ENCODE results near the gene GATA6. TPM values are rescaled to one million over a fixed set of nuclear protein-coding genes. Genes with fewer than 3 reads are reported as not detected.

GATA6 gene
- total RNA-seq, 1 experiment from 2014 or later, result 3.3 TPM

DNA sequence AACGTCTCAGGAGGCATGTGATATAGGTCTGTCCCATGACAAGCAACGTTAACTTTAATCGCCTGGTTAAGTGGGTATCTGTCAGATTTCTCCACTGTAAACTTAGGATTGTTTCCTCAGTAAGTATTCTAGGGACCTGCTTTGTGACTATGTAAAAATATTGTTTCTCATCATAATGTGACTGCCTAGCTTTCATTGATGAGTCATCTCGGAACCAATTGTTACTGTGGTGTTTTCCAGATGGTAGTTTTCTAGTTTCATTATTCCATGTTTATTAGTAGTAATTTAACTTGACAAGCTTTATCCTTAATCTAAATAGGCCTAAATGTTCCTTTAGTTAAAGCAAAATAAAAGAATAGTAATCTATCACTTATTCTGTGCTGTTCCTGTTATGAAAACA is 28.2 kb upstream of the GATA6 start (continued):
- TF ChIP-seq RAD21 (IDR thresholded peaks at IDR 0.05; ENCODE audit: low read depth) (no peak), JUND (IDR thresholded peaks at IDR 0.05) (no peak), ZFX (IDR thresholded peaks at IDR 0.05) (no peak)

DNA sequence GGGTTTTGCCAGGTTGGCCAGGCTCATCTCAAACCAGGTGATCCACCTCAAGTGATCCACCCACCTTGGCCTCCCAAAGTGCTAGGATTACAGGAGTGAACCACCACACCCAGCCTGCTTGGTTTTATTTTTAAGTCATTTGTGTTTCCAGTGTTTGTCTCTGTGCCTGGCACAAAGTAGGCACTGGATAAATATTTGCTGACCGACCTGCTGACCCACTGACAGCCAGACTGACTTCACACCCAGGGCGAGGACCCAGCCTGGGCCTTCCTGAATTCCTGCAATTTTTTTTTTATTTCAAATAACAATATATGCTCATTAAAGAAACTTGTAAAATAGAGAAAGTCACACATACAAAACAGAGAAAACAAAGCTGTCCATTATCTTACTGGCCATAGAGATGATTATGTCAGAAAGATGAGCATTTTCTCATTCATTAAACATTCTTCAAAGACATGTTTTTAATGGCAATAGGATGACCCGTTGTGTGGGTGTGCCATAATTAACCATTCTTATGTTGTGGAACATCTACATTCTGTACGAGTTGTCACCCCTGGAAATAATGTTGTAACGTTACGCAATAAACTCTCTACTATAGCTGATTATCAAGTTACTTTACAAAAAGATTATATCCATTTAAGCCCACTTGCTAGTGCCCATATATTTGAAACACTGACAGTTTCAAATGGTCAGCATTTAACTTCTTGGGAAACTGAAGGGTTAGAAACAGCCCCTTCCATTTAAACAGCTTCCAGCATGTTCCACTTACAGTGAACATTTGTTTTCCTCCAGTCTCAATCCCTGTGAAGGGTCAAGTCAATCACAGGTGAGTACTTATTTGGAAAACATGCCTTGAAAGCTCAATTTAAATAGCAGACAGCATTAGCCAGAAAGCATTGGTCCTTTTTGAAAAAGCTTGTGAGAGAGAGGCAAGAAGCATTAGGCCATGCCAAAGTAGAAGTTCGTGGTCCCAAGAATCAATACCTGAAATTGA is 25.7 kb upstream of the GATA6 start:
- Histone ChIP-seq H3K4me2 (ENCODE audit: low read length) (no peak overlapping the region), H3K4me3 (replicated peaks in 1 of 2; ENCODE audit: low read depth in 1 of 2, low read length in 2 of 2) (no peak overlapping the region), H2AFZ (ENCODE audit: low read depth, low read length, poor library complexity, severe bottlenecking) (no peak overlapping the region), H3K79me2 (ENCODE audit: insufficient read depth, low read length) (no peaks in the 10 kb centered on the region), H3K36me3 (ENCODE audit: control insufficient read depth in 1 of 2, insufficient read depth in 2 of 2, low read length in 2 of 2) (no peaks in the 10 kb centered on the region), H3K9me3 (ENCODE audit: control insufficient read depth in 1 of 2, insufficient read depth in 1 of 2, low read depth in 1 of 2, low read length in 2 of 2) (no peaks in the 10 kb centered on the region), H4K20me1 (ENCODE audit: insufficient read depth) (no peaks in the 10 kb centered on the region), H3K27ac (ENCODE audit: low read depth, low read length) (no peak overlapping the region), H3K27me3 (ENCODE audit: insufficient read depth, low read length) (no peaks in the 10 kb centered on the region), H3K4me1 (ENCODE audit: control insufficient read depth in 1 of 2, insufficient read depth in 2 of 2, low read length in 2 of 2) (no peaks in the 10 kb centered on the region), H3K9me2 (ENCODE audit: insufficient read depth) (no peaks in the 10 kb centered on the region), H3K9ac (ENCODE audit: low read length) (no peak overlapping the region)
- RAD21 ChIA-PET (ENCODE audit: low non-redundant PET in 1 of 2, low total read pairs in 2 of 2, uncharacterized antibody in 2 of 2, unreplicated experiment in 2 of 2), result no interaction called here
- POLR2A ChIA-PET, result interaction anchor here (0.6 kb wide), 1 partner anchor 28 kb away, joined by 3 read pairs; no protein-coding TSS in a partner anchor
- DNase-seq (ENCODE audit: low read depth, low spot score) (no peak), ATAC-seq (no peak)
- TF ChIP-seq SIN3A (IDR thresholded peaks at IDR 0.05; ENCODE audit: low read depth) (no peak), EZH2phosphoT487 (IDR thresholded peaks at IDR 0.05; ENCODE audit: borderline replicate concordance) (no peak), POLR2AphosphoS5 (IDR thresholded peaks at IDR 0.05; ENCODE audit: low read depth, low read length) (no peak), FOSL1 (IDR thresholded peaks at IDR 0.05; ENCODE audit: low read depth) (no peak), EZH2 (IDR thresholded peaks at IDR 0.05) (no peak), REST (IDR thresholded peaks at IDR 0.05; ENCODE audit: low read depth) (no peak), SRF (IDR thresholded peaks at IDR 0.05; ENCODE audit: low read depth) (no peak), ZFX (IDR thresholded peaks at IDR 0.05) (no peak), CBX3 (IDR thresholded peaks at IDR 0.05; ENCODE audit: low read depth) (no peak), JUND (IDR thresholded peaks at IDR 0.05) (no peak), ZNF274 (IDR thresholded peaks at IDR 0.05; ENCODE audit: low read depth, low read length) (no peak)
- TF ChIP-seq, protein P1, sequence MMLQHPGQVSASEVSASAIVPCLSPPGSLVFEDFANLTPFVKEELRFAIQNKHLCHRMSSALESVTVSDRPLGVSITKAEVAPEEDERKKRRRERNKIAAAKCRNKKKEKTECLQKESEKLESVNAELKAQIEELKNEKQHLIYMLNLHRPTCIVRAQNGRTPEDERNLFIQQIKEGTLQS (IDR thresholded peaks at IDR 0.05), result no peak
- TF ChIP-seq, protein P2, sequence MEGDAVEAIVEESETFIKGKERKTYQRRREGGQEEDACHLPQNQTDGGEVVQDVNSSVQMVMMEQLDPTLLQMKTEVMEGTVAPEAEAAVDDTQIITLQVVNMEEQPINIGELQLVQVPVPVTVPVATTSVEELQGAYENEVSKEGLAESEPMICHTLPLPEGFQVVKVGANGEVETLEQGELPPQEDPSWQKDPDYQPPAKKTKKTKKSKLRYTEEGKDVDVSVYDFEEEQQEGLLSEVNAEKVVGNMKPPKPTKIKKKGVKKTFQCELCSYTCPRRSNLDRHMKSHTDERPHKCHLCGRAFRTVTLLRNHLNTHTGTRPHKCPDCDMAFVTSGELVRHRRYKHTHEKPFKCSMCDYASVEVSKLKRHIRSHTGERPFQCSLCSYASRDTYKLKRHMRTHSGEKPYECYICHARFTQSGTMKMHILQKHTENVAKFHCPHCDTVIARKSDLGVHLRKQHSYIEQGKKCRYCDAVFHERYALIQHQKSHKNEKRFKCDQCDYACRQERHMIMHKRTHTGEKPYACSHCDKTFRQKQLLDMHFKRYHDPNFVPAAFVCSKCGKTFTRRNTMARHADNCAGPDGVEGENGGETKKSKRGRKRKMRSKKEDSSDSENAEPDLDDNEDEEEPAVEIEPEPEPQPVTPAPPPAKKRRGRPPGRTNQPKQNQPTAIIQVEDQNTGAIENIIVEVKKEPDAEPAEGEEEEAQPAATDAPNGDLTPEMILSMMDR (IDR thresholded peaks at IDR 0.05 in 2 of 3, conservative IDR thresholded peaks at IDR 0.05 in 1 of 3; ENCODE audit: borderline replicate concordance in 1 of 3, insufficient read depth in 1 of 3, low read depth in 2 of 3, low read length in 2 of 3), result no peak
- TF ChIP-seq, protein P3, sequence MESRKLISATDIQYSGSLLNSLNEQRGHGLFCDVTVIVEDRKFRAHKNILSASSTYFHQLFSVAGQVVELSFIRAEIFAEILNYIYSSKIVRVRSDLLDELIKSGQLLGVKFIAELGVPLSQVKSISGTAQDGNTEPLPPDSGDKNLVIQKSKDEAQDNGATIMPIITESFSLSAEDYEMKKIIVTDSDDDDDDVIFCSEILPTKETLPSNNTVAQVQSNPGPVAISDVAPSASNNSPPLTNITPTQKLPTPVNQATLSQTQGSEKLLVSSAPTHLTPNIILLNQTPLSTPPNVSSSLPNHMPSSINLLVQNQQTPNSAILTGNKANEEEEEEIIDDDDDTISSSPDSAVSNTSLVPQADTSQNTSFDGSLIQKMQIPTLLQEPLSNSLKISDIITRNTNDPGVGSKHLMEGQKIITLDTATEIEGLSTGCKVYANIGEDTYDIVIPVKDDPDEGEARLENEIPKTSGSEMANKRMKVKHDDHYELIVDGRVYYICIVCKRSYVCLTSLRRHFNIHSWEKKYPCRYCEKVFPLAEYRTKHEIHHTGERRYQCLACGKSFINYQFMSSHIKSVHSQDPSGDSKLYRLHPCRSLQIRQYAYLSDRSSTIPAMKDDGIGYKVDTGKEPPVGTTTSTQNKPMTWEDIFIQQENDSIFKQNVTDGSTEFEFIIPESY (IDR thresholded peaks at IDR 0.05; ENCODE audit: extremely low read depth, insufficient replicate concordance, low read length), result no peak
- BruUV-seq (replicated peaks), result no TSS peak
- CTCF ChIA-PET, result no interaction called here
- intact Hi-C loops (cut with micrococcal nuclease), result no loop called here

Measured in HCT116 (cell line).